ENCODE measurements around the gene MALSU1. TPM values are rescaled to one million over a fixed set of nuclear protein-coding genes. Genes with fewer than 3 reads are reported as not detected.
A peak's percentile ranks its signal among the peaks of the same experiment; 100 is the strongest.

The MALSU1 gene
- total RNA-seq, 1 donor from 2014 or later = 47.2 TPM

- H3K36me3 Mint-ChIP-seq (ENCODE audit: insufficient read depth) = no peaks in the 10 kb centered on the region
Measured at GRCh38 chr7:23276947-23277346, 22.2 kb upstream of the MALSU1 start.

GRCh38 chr7:23277359-23277989 is 21.7 kb upstream of the MALSU1 start:
- H3K27me3 Mint-ChIP-seq = no peaks in the 10 kb centered on the region
- no peak overlapping the region for H3K4me3 Mint-ChIP-seq (ENCODE audit: low read depth)
- DNase-seq (ENCODE audit: low spot score, unreplicated experiment) = peak; percentile 15
- H3K27ac Mint-ChIP-seq = no peak overlapping the region
- H3K36me3 Mint-ChIP-seq (ENCODE audit: insufficient read depth) = no peaks in the 10 kb centered on the region
- TF ChIP-seq CTCF (IDR thresholded peaks at IDR 0.05; ENCODE audit: unreplicated experiment) = peak; percentile 76
- peaks cover 4% of the 10 kb centered on the region for H3K4me1 Mint-ChIP-seq (ENCODE audit: low read depth)
- H3K9me3 Mint-ChIP-seq (ENCODE audit: low read depth) = no peaks in the 10 kb centered on the region

More at GRCh38 chr7:23276947-23277346, 22.2 kb upstream of the MALSU1 start:
- Mint-ChIP-seq H3K9me3 (ENCODE audit: low read depth) (no peaks in the 10 kb centered on the region), H3K4me1 (ENCODE audit: low read depth) (peaks cover 4% of the 10 kb centered on the region), H3K27ac (no peak overlapping the region), H3K4me3 (ENCODE audit: low read depth) (no peak overlapping the region), H3K27me3 (peaks cover 3% of the 10 kb centered on the region)
- no peak for TF ChIP-seq CTCF (IDR thresholded peaks at IDR 0.05; ENCODE audit: unreplicated experiment)
- DNase-seq (ENCODE audit: low spot score, unreplicated experiment) = no peak

- TF ChIP-seq CTCF (IDR thresholded peaks at IDR 0.05; ENCODE audit: unreplicated experiment) = no peak
- no peaks in the 10 kb centered on the region for H3K9me3 Mint-ChIP-seq (ENCODE audit: low read depth)
- no peaks in the 10 kb centered on the region for H3K36me3 Mint-ChIP-seq (ENCODE audit: insufficient read depth)
- no peaks in the 10 kb centered on the region for H3K27me3 Mint-ChIP-seq
- H3K4me3 Mint-ChIP-seq (ENCODE audit: low read depth) = no peak overlapping the region
- H3K4me1 Mint-ChIP-seq (ENCODE audit: low read depth) = no peaks in the 10 kb centered on the region
- DNase-seq (ENCODE audit: low spot score, unreplicated experiment) = no peak
- peak overlapping the region; percentile 16 for H3K27ac Mint-ChIP-seq
Measured at GRCh38 chr7:23279819-23280525, 19.2 kb upstream of the MALSU1 start.

- Mint-ChIP-seq H3K4me1 (ENCODE audit: low read depth) (no peaks in the 10 kb centered on the region), H3K36me3 (ENCODE audit: insufficient read depth) (no peaks in the 10 kb centered on the region), H3K27me3 (no peaks in the 10 kb centered on the region), H3K4me3 (ENCODE audit: low read depth) (no peak overlapping the region), H3K9me3 (ENCODE audit: low read depth) (no peaks in the 10 kb centered on the region), H3K27ac (no peak overlapping the region)
- no peak for DNase-seq (ENCODE audit: low spot score, unreplicated experiment)
- no peak for TF ChIP-seq CTCF (IDR thresholded peaks at IDR 0.05; ENCODE audit: unreplicated experiment)
Measured at GRCh38 chr7:23283086-23283485, 16.1 kb upstream of the MALSU1 start.

GRCh38 chr7:23284871-23285270 is 14.3 kb upstream of the MALSU1 start:
- no peaks in the 10 kb centered on the region for H3K4me1 Mint-ChIP-seq (ENCODE audit: low read depth)
- H3K27ac Mint-ChIP-seq = peak overlapping the region; percentile 37
- no peaks in the 10 kb centered on the region for H3K27me3 Mint-ChIP-seq
- no peak overlapping the region for H3K4me3 Mint-ChIP-seq (ENCODE audit: low read depth)
- H3K36me3 Mint-ChIP-seq (ENCODE audit: insufficient read depth) = no peaks in the 10 kb centered on the region
- no peak for TF ChIP-seq CTCF (IDR thresholded peaks at IDR 0.05; ENCODE audit: unreplicated experiment)
- no peaks in the 10 kb centered on the region for H3K9me3 Mint-ChIP-seq (ENCODE audit: low read depth)
- DNase-seq (ENCODE audit: low spot score, unreplicated experiment) = no peak
